Measurements from ENCODE around the gene NTRK1. TPM values are rescaled to one million over a fixed set of nuclear protein-coding genes. Genes with fewer than 3 reads are reported as not detected.

NTRK1 gene
- total RNA-seq, 1 donor from 2014 or later: 1.9 TPM

DNA sequence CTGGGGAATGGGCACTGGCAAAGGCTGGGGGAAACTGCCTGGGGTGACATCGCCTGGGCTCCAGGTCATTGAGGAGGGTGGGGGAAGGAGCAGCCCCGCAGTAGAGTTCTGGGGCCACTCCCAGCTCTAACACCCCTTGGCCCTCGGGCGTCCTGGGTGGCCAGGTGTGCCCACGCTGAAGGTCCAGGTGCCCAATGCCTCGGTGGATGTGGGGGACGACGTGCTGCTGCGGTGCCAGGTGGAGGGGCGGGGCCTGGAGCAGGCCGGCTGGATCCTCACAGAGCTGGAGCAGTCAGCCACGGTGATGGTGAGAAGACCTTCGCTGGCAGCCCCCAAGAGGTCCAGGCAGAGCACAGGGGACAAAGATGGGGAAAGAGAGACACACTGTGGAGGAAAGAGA is 7.7 kb downstream of the NTRK1 start:
- Histone ChIP-seq H3K9me3 (no peaks in the 10 kb centered on the region), H3K4me3 (no peak overlapping the region), H3K36me3 (no peaks in the 10 kb centered on the region), H3K4me1 (no peaks in the 10 kb centered on the region), H3K27me3 (ENCODE audit: low read depth) (peaks cover 34% of the 10 kb centered on the region), H3K27ac (no peak overlapping the region)
- intact Hi-C loops (cut with DNase I): no loop called here
- no peak for ATAC-seq
- DNase-seq: no peak
- TF ChIP-seq, protein P1, sequence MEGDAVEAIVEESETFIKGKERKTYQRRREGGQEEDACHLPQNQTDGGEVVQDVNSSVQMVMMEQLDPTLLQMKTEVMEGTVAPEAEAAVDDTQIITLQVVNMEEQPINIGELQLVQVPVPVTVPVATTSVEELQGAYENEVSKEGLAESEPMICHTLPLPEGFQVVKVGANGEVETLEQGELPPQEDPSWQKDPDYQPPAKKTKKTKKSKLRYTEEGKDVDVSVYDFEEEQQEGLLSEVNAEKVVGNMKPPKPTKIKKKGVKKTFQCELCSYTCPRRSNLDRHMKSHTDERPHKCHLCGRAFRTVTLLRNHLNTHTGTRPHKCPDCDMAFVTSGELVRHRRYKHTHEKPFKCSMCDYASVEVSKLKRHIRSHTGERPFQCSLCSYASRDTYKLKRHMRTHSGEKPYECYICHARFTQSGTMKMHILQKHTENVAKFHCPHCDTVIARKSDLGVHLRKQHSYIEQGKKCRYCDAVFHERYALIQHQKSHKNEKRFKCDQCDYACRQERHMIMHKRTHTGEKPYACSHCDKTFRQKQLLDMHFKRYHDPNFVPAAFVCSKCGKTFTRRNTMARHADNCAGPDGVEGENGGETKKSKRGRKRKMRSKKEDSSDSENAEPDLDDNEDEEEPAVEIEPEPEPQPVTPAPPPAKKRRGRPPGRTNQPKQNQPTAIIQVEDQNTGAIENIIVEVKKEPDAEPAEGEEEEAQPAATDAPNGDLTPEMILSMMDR (IDR thresholded peaks at IDR 0.05): no peak

DNA sequence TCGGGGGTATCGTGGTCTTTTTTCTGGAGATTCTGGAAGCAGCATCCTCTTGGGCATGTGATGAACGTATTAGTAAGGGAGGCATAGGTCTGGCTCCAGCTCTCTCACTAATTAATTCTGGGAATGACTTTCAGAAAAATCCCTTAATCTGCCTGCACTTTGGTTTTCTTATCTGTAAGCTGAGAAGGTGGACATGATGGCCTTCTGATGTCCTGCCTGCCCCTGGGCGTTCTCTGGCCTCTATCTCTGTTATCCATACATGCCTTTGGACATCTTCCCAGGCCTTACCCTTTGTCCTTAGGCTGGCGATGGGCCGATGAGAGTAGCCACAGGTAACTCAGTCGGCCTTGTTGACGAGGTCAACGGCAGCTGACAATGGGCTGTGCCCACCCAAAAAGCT is 8.8 kb downstream of the NTRK1 start:
- intact Hi-C loops (cut with DNase I): no loop called here
- TF ChIP-seq, protein P1 (IDR thresholded peaks at IDR 0.05): no peak
- no peaks in the 10 kb centered on the region for H3K4me1 ChIP-seq
- ATAC-seq (no peak), DNase-seq (no peak)
- peaks cover 25% of the 10 kb centered on the region for H3K27me3 ChIP-seq (ENCODE audit: low read depth)
- H3K9me3 ChIP-seq: no peaks in the 10 kb centered on the region
- H3K4me3 ChIP-seq: no peak overlapping the region
- H3K27ac ChIP-seq: no peak overlapping the region
- H3K36me3 ChIP-seq: no peaks in the 10 kb centered on the region

DNA sequence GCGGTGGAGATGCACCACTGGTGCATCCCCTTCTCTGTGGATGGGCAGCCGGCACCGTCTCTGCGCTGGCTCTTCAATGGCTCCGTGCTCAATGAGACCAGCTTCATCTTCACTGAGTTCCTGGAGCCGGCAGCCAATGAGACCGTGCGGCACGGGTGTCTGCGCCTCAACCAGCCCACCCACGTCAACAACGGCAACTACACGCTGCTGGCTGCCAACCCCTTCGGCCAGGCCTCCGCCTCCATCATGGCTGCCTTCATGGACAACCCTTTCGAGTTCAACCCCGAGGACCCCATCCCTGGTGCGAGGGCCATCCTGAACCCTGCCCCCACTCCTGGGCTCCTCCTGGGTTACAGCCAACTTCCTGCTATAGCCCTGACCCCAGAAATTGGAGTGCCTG is 13.0 kb downstream of the NTRK1 start:
- Histone ChIP-seq H3K4me3 (no peak overlapping the region), H3K4me1 (no peaks in the 10 kb centered on the region), H3K36me3 (no peaks in the 10 kb centered on the region), H3K27me3 (ENCODE audit: low read depth) (peaks cover 11% of the 10 kb centered on the region), H3K27ac (no peak overlapping the region), H3K9me3 (no peaks in the 10 kb centered on the region)
- ATAC-seq: no peak
- TF ChIP-seq, protein P1 (IDR thresholded peaks at IDR 0.05): no peak
- DNase-seq: no peak
- intact Hi-C loops (cut with DNase I): no loop called here

DNA sequence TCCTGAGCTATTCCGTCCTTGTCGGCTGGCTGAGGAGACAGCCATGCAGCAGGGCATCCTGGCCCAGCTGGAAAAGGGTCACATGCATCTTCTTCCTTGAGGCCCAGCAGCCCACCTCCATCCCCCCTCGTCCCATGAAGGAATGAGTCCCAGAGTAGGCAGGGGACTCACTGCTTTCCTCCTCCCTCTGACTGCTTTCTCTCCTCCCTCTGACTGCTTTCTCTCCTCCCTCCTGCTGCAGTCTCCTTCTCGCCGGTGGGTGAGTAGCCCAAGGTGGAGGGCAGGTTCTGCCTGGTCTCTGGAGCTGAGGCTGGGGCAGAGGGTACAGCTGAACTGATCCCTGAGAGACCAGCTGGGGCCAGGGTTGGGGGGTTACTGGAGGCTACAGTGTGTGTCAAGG is 13.5 kb downstream of the NTRK1 start:
- Histone ChIP-seq H3K9me3 (no peaks in the 10 kb centered on the region), H3K4me1 (no peaks in the 10 kb centered on the region), H3K36me3 (no peaks in the 10 kb centered on the region), H3K27me3 (ENCODE audit: low read depth) (peaks cover 11% of the 10 kb centered on the region), H3K4me3 (no peak overlapping the region), H3K27ac (no peak overlapping the region)
- intact Hi-C loops (cut with DNase I): no loop called here
- TF ChIP-seq, protein P1 (IDR thresholded peaks at IDR 0.05): no peak
- ATAC-seq (no peak), DNase-seq (no peak)

DNA sequence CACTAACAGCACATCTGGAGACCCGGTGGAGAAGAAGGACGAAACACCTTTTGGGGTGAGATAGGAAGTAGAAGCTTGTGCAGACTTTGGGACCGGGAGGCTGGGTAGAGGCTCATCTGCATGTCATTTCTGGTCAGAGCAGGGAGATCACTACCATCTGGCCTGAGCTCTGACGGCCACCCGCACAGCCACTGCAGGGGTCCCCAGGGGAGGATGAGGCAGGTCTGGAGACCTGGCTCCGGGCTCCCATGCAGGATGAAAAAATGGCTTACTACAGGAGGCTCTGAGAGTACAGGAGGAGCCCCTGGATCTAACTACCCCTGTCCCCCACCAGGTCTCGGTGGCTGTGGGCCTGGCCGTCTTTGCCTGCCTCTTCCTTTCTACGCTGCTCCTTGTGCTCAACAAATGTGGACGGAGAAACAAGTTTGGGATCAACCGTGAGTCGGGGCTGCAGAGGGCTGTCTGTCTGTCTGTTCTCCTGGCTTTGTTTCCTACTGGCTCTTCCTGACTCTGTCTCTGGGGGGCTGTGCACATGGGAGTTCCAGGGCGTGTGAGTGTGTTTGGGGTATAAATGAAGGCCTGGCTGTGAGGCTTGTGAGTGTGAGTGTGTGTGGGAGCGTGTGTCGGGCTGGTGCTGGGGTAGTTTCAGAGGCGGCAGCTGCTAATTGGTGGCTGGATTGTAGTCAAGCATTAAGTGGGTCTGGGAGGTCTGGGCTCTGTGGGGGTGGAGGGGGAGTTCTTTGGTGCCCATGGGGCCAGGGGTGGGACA is 14.1 kb downstream of the NTRK1 start:
- no peaks in the 10 kb centered on the region for H3K9me3 ChIP-seq
- H3K4me3 ChIP-seq: no peak overlapping the region
- TF ChIP-seq, protein P1 (IDR thresholded peaks at IDR 0.05): no peak
- ATAC-seq: no peak
- DNase-seq: no peak
- H3K4me1 ChIP-seq: no peaks in the 10 kb centered on the region
- peaks cover 11% of the 10 kb centered on the region for H3K27me3 ChIP-seq (ENCODE audit: low read depth)
- no peak overlapping the region for H3K27ac ChIP-seq
- H3K36me3 ChIP-seq: no peaks in the 10 kb centered on the region
- intact Hi-C loops (cut with DNase I): no loop called here

All from lower lobe of right lung (tissue), 2 donors.